Measurements from ENCODE around the gene ADGRL3. TPM values are rescaled to one million over a fixed set of nuclear protein-coding genes. Genes with fewer than 3 reads are reported as not detected.

Gene ADGRL3
- total RNA-seq, 1 donor from 2014 or later, result 31.3 TPM

- no peaks in the 10 kb centered on the region for H3K27me3 ChIP-seq (ENCODE audit: insufficient read depth, low read length)
- FAIRE-seq (no peak), DNase-seq (ENCODE audit: low read depth) (no peak)
- no peaks in the 10 kb centered on the region for H3K4me1 ChIP-seq (ENCODE audit: insufficient read depth, low read length)
- no peak overlapping the region for H3K4me3 ChIP-seq (ENCODE audit: insufficient read depth, low read depth, low read length)
- no peaks in the 10 kb centered on the region for H3K79me2 ChIP-seq (ENCODE audit: insufficient read depth, low read length)
- Mint-ChIP-seq H3K9me3 (ENCODE audit: unreplicated experiment) (no peaks in the 10 kb centered on the region), H3K27ac (ENCODE audit: unreplicated experiment) (no peak overlapping the region), H3K4me3 (ENCODE audit: unreplicated experiment) (no peak overlapping the region), H3K36me3 (ENCODE audit: low read depth, unreplicated experiment) (peaks cover 2% of the 10 kb centered on the region), H3K4me1 (ENCODE audit: low read depth, unreplicated experiment) (peaks cover 7% of the 10 kb centered on the region), H3K27me3 (ENCODE audit: low read depth, unreplicated experiment) (no peaks in the 10 kb centered on the region)
- TF ChIP-seq CTCF (IDR thresholded peaks at IDR 0.05; ENCODE audit: insufficient read depth, low read depth, low read length) (no peak), EZH2 (IDR thresholded peaks at IDR 0.05; ENCODE audit: insufficient read depth, low read length) (no peak)
- no peaks in the 10 kb centered on the region for H4K20me1 ChIP-seq (ENCODE audit: insufficient read depth, low read length)
- no peak overlapping the region for H3K9ac ChIP-seq (ENCODE audit: low read length)
- H3K4me2 ChIP-seq (ENCODE audit: low read length), result no peak overlapping the region
- H3K36me3 ChIP-seq (ENCODE audit: insufficient read depth, low read length), result no peaks in the 10 kb centered on the region
- no peaks in the 10 kb centered on the region for H3K9me3 ChIP-seq (ENCODE audit: insufficient read depth, low read depth, low read length)
- H3K27ac ChIP-seq (ENCODE audit: low read depth, low read length), result no peak overlapping the region
- H2AFZ ChIP-seq (ENCODE audit: low read depth, low read length), result no peak overlapping the region
Observed at GRCh38 chr4:61938250-61938846, 738.2 kb downstream of the ADGRL3 start.

DNA sequence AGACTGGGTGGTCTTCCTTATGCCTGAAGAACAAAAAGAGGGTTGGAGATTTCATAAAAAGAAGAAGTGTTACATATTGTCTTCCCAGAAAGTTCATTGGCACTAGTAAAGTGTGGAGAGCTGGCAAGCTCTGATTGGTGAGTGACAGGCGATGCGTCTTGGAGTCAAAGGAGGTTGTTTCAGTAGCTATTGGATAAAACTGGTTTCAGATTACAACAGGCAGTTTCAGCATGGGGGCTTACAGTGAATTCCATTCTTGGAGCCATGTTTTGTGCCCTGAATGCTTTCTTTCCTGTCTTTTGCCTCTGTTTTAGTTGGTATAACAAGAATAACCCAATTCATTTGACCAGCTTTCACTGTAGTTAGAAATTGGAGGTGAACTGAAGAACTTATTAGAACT, 750.5 kb downstream of the ADGRL3 start:
- peaks cover 13% of the 10 kb centered on the region for H3K4me1 Mint-ChIP-seq (ENCODE audit: low read depth, unreplicated experiment)
- peaks cover 4% of the 10 kb centered on the region for H3K36me3 Mint-ChIP-seq (ENCODE audit: low read depth, unreplicated experiment)
- Histone ChIP-seq H3K27me3 (ENCODE audit: insufficient read depth, low read length) (no peaks in the 10 kb centered on the region), H3K79me2 (ENCODE audit: insufficient read depth, low read length) (no peaks in the 10 kb centered on the region), H3K9me3 (ENCODE audit: insufficient read depth, low read depth, low read length) (no peaks in the 10 kb centered on the region), H2AFZ (ENCODE audit: low read depth, low read length) (no peak overlapping the region), H3K4me2 (ENCODE audit: low read length) (no peak overlapping the region), H3K27ac (ENCODE audit: low read depth, low read length) (no peak overlapping the region), H3K36me3 (ENCODE audit: insufficient read depth, low read length) (no peaks in the 10 kb centered on the region), H3K4me1 (ENCODE audit: insufficient read depth, low read length) (no peaks in the 10 kb centered on the region), H3K9ac (ENCODE audit: low read length) (no peak overlapping the region), H4K20me1 (ENCODE audit: insufficient read depth, low read length) (no peaks in the 10 kb centered on the region), H3K4me3 (ENCODE audit: insufficient read depth, low read depth, low read length) (no peak overlapping the region)
- no peaks in the 10 kb centered on the region for H3K9me3 Mint-ChIP-seq (ENCODE audit: unreplicated experiment)
- DNase-seq (ENCODE audit: low read depth) (no peak), FAIRE-seq (no peak)
- H3K4me3 Mint-ChIP-seq (ENCODE audit: unreplicated experiment), result no peak overlapping the region
- no peak for TF ChIP-seq EZH2 (IDR thresholded peaks at IDR 0.05; ENCODE audit: insufficient read depth, low read length)
- no peak for TF ChIP-seq CTCF (IDR thresholded peaks at IDR 0.05; ENCODE audit: insufficient read depth, low read depth, low read length)
- H3K27me3 Mint-ChIP-seq (ENCODE audit: low read depth, unreplicated experiment), result no peaks in the 10 kb centered on the region
- no peak overlapping the region for H3K27ac Mint-ChIP-seq (ENCODE audit: unreplicated experiment)

DNA sequence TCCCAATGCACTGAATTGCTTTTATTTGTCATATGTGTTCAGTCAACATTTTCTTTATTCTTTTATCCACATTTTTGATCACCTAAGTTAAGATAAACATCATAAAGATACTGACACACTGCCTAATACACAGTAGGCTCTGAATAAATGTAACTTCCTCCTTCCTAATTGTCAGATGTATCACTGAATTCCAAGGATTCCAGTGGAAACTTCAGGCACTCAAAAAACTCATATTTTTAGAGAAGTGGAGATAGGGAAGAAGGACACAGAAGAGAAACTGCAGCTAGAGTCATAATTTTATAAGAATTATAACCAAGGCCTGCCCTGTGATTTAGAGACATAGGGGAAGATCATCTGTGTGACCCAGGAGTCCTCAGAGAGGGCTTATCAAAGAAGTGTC, 753.3 kb downstream of the ADGRL3 start:
- no peaks in the 10 kb centered on the region for H4K20me1 ChIP-seq (ENCODE audit: insufficient read depth, low read length)
- H3K36me3 Mint-ChIP-seq (ENCODE audit: low read depth, unreplicated experiment), result peaks cover 4% of the 10 kb centered on the region
- H3K4me3 Mint-ChIP-seq (ENCODE audit: unreplicated experiment), result no peak overlapping the region
- no peak overlapping the region for H3K27ac ChIP-seq (ENCODE audit: low read depth, low read length)
- H3K27me3 Mint-ChIP-seq (ENCODE audit: low read depth, unreplicated experiment), result no peaks in the 10 kb centered on the region
- H3K9me3 Mint-ChIP-seq (ENCODE audit: unreplicated experiment), result no peaks in the 10 kb centered on the region
- peak; percentile 1 for DNase-seq (ENCODE audit: low read depth)
- no peak overlapping the region for H3K27ac Mint-ChIP-seq (ENCODE audit: unreplicated experiment)
- no peak overlapping the region for H3K4me3 ChIP-seq (ENCODE audit: insufficient read depth, low read depth, low read length)
- no peak for FAIRE-seq
- H2AFZ ChIP-seq (ENCODE audit: low read depth, low read length), result no peak overlapping the region
- no peaks in the 10 kb centered on the region for H3K4me1 ChIP-seq (ENCODE audit: insufficient read depth, low read length)
- no peaks in the 10 kb centered on the region for H3K9me3 ChIP-seq (ENCODE audit: insufficient read depth, low read depth, low read length)
- H3K4me2 ChIP-seq (ENCODE audit: low read length), result no peak overlapping the region
- no peak for TF ChIP-seq CTCF (IDR thresholded peaks at IDR 0.05; ENCODE audit: insufficient read depth, low read depth, low read length)
- no peak for TF ChIP-seq EZH2 (IDR thresholded peaks at IDR 0.05; ENCODE audit: insufficient read depth, low read length)
- no peaks in the 10 kb centered on the region for H3K79me2 ChIP-seq (ENCODE audit: insufficient read depth, low read length)
- no peak overlapping the region for H3K9ac ChIP-seq (ENCODE audit: low read length)
- peaks cover 13% of the 10 kb centered on the region for H3K4me1 Mint-ChIP-seq (ENCODE audit: low read depth, unreplicated experiment)
- H3K27me3 ChIP-seq (ENCODE audit: insufficient read depth, low read length), result no peaks in the 10 kb centered on the region
- no peaks in the 10 kb centered on the region for H3K36me3 ChIP-seq (ENCODE audit: insufficient read depth, low read length)
